H1 (cell line): Measurements from ENCODE around the gene ZC3HAV1. TPM values are rescaled to one million over a fixed set of nuclear protein-coding genes. Genes with fewer than 3 reads are reported as not detected.

Source experiments
- CTCF ChIA-PET: fragments of 300-600 bp; sonication (Branson Sonifier 250); formaldehyde crosslinking; loops from one replicate; lab custom pipeline; 2021; ENCODE audit not compliant: partially characterized antibody; lab: Charles Lee
- POLR2A ChIA-PET: fragments of 300-600 bp; sonication (Branson Sonifier 250); formaldehyde crosslinking; loops from one replicate; lab custom pipeline; 2021; ENCODE audit warnings: inconsistent platforms; ENCODE audit not compliant: partially characterized antibody; lab: Charles Lee
- DNase-seq, 2 experiments: peaks; one replicate each; pipeline versions ENCODE4 v3.0.0 to v3.0.0-alpha.2; 2010 to 2022; ENCODE audit warnings: low spot score in 2 of 2, low read depth in 1 of 2, mixed read lengths in 1 of 2
- FAIRE-seq: peaks from 2 replicates; lab custom pipeline; 2011; peaks lifted over from hg19 to GRCh38; lab: Jason Lieb, UNC
- H2AFZ ChIP-seq: 2 replicates; pipeline ENCODE4 v1.8.1; 2012; ENCODE audit warnings: low read length, inconsistent platforms
- H2AK5ac ChIP-seq: 2 replicates; pipeline ENCODE4 v1.6.1; 2013; ENCODE audit warnings: low read depth, low read length
- H2BK120ac ChIP-seq: replicated peaks from 2 replicates; pipeline ENCODE3; 2013; ENCODE audit warnings: low read depth, low read length, inconsistent platforms
- H2BK12ac ChIP-seq: 2 replicates; pipeline ENCODE4 v1.6.1; 2013; ENCODE audit warnings: low read depth, low read length
- H2BK15ac ChIP-seq: 2 replicates; pipeline ENCODE4 v1.6.1; 2013; ENCODE audit warnings: low read length
- H2BK20ac ChIP-seq: 2 replicates; pipeline ENCODE4 v1.6.1; 2013; ENCODE audit warnings: low read length
- H2BK5ac ChIP-seq: 2 replicates; pipeline ENCODE4 v1.6.1; 2013; ENCODE audit warnings: low read depth, low read length
- H3K14ac ChIP-seq: 2 replicates; pipeline ENCODE4 v1.6.1; 2013; ENCODE audit warnings: inconsistent platforms; ENCODE audit not compliant: insufficient read length
- H3K18ac ChIP-seq: 2 replicates; pipeline ENCODE4 v1.6.1; 2013; ENCODE audit warnings: low read length; ENCODE audit errors: extremely low read depth
- H3K23ac ChIP-seq: 2 replicates; pipeline ENCODE4 v1.6.1; 2013; ENCODE audit warnings: inconsistent platforms; ENCODE audit not compliant: insufficient read length
- H3K23me2 ChIP-seq: 2 replicates; pipeline ENCODE4 v1.6.1; 2013; ENCODE audit warnings: low read depth, low read length
- H3K27ac ChIP-seq: 2 replicates; pipeline ENCODE4 v1.6.1; 2011; ENCODE audit warnings: low read depth, low read length, inconsistent platforms
- H3K27me3 ChIP-seq, 4 experiments: replicated peaks in 1 of 4; 1 replicate in 1 of 4; 2 replicates in 3 of 4; pipeline versions ENCODE4 v1.6.1 to v1.8.1; 2011 to 2013; ENCODE audit warnings: low read length in 3 of 4, mild to moderate bottlenecking in 3 of 4, inconsistent platforms in 2 of 4, mixed read lengths in 2 of 4, moderate library complexity in 1 of 4; ENCODE audit not compliant: control insufficient read depth in 3 of 4, insufficient read depth in 3 of 4; ENCODE audit errors: extremely low read depth in 1 of 4
- H3K36me3 ChIP-seq, 4 experiments: 2 replicates each; pipeline versions ENCODE4 v1.6.1 to v1.8.1; 2011 to 2013; ENCODE audit warnings: mild to moderate bottlenecking in 4 of 4, low read length in 3 of 4, moderate library complexity in 2 of 4, control low read depth in 1 of 4, inconsistent platforms in 1 of 4; ENCODE audit not compliant: insufficient read depth in 4 of 4, control insufficient read depth in 2 of 4
- H3K4ac ChIP-seq: replicated peaks from 2 replicates; pipeline ENCODE3; 2013; ENCODE audit warnings: low read length, low read depth, mixed read lengths, inconsistent platforms; ENCODE audit not compliant: insufficient read length
- H3K4me1 ChIP-seq, 4 experiments: replicated peaks in 1 of 4; 1 replicate in 1 of 4; 2 replicates in 3 of 4; pipeline versions ENCODE4 v1.6.1 to v1.8.1; 2011 to 2013; ENCODE audit warnings: low read length in 3 of 4, inconsistent platforms in 2 of 4, mixed read lengths in 1 of 4; ENCODE audit not compliant: insufficient read depth in 4 of 4, control insufficient read depth in 3 of 4
- H3K4me2 ChIP-seq, 2 experiments: 2 replicates each; pipeline versions ENCODE4 v1.6.1 to v1.8.1; 2011 to 2013; ENCODE audit warnings: low read depth in 2 of 2, low read length in 2 of 2, control low read depth in 1 of 2, inconsistent platforms in 1 of 2, mild to moderate bottlenecking in 1 of 2; ENCODE audit not compliant: insufficient read depth in 1 of 2
- H3K4me3 ChIP-seq, 4 experiments: fragments of 200-600, 300-600 bp in 1 of 4; sonication (generic), shearing (Covaris generic), sonication (Bioruptor Twin) in 1 of 4; 2 replicates each; pipeline versions ENCODE4 v1.5.1 to v1.8.1; 2011 to 2016; ENCODE audit warnings: low read length in 4 of 4, low read depth in 3 of 4, control low read depth in 2 of 4, inconsistent platforms in 2 of 4, mild to moderate bottlenecking in 2 of 4, mixed read lengths in 1 of 4, moderate library complexity in 1 of 4; ENCODE audit not compliant: insufficient read depth in 2 of 4; ENCODE audit errors: extremely low read depth in 1 of 4
- H3K56ac ChIP-seq: replicated peaks from 2 replicates; pipeline ENCODE3; 2013; ENCODE audit warnings: low read depth, mild to moderate bottlenecking, mixed read lengths, low read length, inconsistent platforms; ENCODE audit not compliant: insufficient read length
- H3K79me1 ChIP-seq: 2 replicates; pipeline ENCODE4 v1.6.1; 2013; ENCODE audit warnings: low read depth, low read length, control low read depth
- H3K79me2 ChIP-seq, 2 experiments: 2 replicates each; pipeline versions ENCODE4 v1.6.1 to v1.8.1; 2012 to 2013; ENCODE audit warnings: low read length in 2 of 2, mild to moderate bottlenecking in 2 of 2, inconsistent platforms in 1 of 2; ENCODE audit not compliant: insufficient read depth in 2 of 2, control insufficient read depth in 1 of 2
- H3K9ac ChIP-seq, 4 experiments: replicated peaks in 1 of 4; 1 replicate in 1 of 4; 2 replicates in 3 of 4; pipeline versions ENCODE4 v1.6.1 to v1.8.1; 2011 to 2013; ENCODE audit warnings: low read depth in 3 of 4, low read length in 3 of 4, control low read depth in 2 of 4, mild to moderate bottlenecking in 2 of 4, moderate library complexity in 2 of 4, inconsistent platforms in 1 of 4; ENCODE audit errors: extremely low read depth in 1 of 4
- H3K9me3 ChIP-seq, 2 experiments: 2 replicates each; pipeline versions ENCODE4 v1.6.1 to v1.8.1; 2012 to 2013; ENCODE audit warnings: mild to moderate bottlenecking in 2 of 2, moderate library complexity in 2 of 2, control low read depth in 1 of 2, inconsistent platforms in 1 of 2, low read depth in 1 of 2, low read length in 1 of 2, mixed read lengths in 1 of 2; ENCODE audit not compliant: insufficient read depth in 2 of 2
- H4K20me1 ChIP-seq, 2 experiments: replicated peaks in 1 of 2; 2 replicates each; pipeline versions ENCODE3 to v1.8.1; 2011 to 2013; ENCODE audit warnings: inconsistent platforms in 2 of 2, low read length in 2 of 2, mild to moderate bottlenecking in 1 of 2; ENCODE audit not compliant: insufficient read depth in 2 of 2, control insufficient read depth in 1 of 2
- H4K5ac ChIP-seq: 2 replicates; pipeline ENCODE4 v1.6.1; 2013; ENCODE audit warnings: low read length, low read depth, mixed read lengths, inconsistent platforms; ENCODE audit not compliant: insufficient read length
- H4K8ac ChIP-seq: 2 replicates; pipeline ENCODE4 v1.8.0; 2013; ENCODE audit warnings: mild to moderate bottlenecking, moderate library complexity, low read length, inconsistent platforms; ENCODE audit not compliant: insufficient read depth; ENCODE audit errors: extremely low read depth
- H4K91ac ChIP-seq: replicated peaks from 2 replicates; pipeline ENCODE3; 2013; ENCODE audit warnings: low read length, mixed read lengths, inconsistent platforms; ENCODE audit not compliant: insufficient read length
- CEBPB ChIP-seq: IDR thresholded peaks from 2 replicates; pipeline ENCODE4 v1.6.1; 2012; ENCODE audit warnings: low read depth, low read length
- CHD1 ChIP-seq: IDR thresholded peaks from 2 replicates; pipeline ENCODE4 v1.6.1; 2012; ENCODE audit warnings: low read depth, low read length, improper control_type of control experiment
- CTBP2 ChIP-seq: IDR thresholded peaks from 2 replicates; pipeline ENCODE4 v1.7.0; 2011; ENCODE audit warnings: borderline replicate concordance, mild to moderate bottlenecking, moderate library complexity, mixed read lengths, low read length; ENCODE audit not compliant: insufficient read depth, insufficient read length
- EP300 ChIP-seq, 2 experiments: IDR thresholded peaks; 1 replicate in 1 of 2; 2 replicates in 1 of 2; pipeline ENCODE4 v1.6.1; 2011 to 2012; ENCODE audit warnings: low read depth in 2 of 2, low read length in 2 of 2, mild to moderate bottlenecking in 2 of 2, borderline replicate concordance in 1 of 2, inconsistent platforms in 1 of 2, moderate library complexity in 1 of 2
- POU5F1 ChIP-seq: IDR thresholded peaks from 2 replicates; pipeline ENCODE4 v1.6.1; 2011; ENCODE audit warnings: low read depth, mild to moderate bottlenecking, low read length, moderate library complexity
- SIN3A ChIP-seq, 2 experiments: IDR thresholded peaks in 1 of 2; conservative IDR thresholded peaks in 1 of 2; 2 replicates each; pipeline ENCODE4 v1.6.1; 2011 to 2012; ENCODE audit warnings: low read length in 2 of 2, improper control_type of control experiment in 1 of 2, low read depth in 1 of 2, mild to moderate bottlenecking in 1 of 2
- SRF ChIP-seq: IDR thresholded peaks from 2 replicates; pipeline ENCODE4 v1.6.1; 2011; ENCODE audit warnings: mild to moderate bottlenecking, low read depth, low read length, moderate library complexity
- WGBS, 2 experiments: shearing (Covaris generic) in 1 of 2; methylation state at CpG; one replicate each; pipeline versions ENCODE4 v1.1.6 to v1.1.7; 2013 to 2015; ENCODE audit warnings: low lambda C conversion rate in 2 of 2, mixed read lengths in 2 of 2, inconsistent platforms in 1 of 2, low coverage in 1 of 2, missing lambda C conversion rate in 1 of 2; ENCODE audit not compliant: insufficient replicate concordance in 2 of 2, insufficient coverage in 1 of 2, insufficient read length in 1 of 2; ENCODE audit errors: extremely low coverage in 1 of 2, missing lambda C conversion rate in 1 of 2; 5-methylcytosine and 5-hydroxymethylcytosine counted together
- polyA plus RNA-seq, 7 experiments: library from polyadenylated mRNA; depleted of rRNA in 3 of 7; stranded (reverse) in 5 of 7; unstranded in 2 of 7; fragments of >200 nt in 5 of 7; fragments of 200-250 nt in 2 of 7; gene quantifications; 1 replicate in 5 of 7; 2 replicates in 1 of 7; 4 replicates in 1 of 7; pipeline versions ENCODE4 v1.2.1 to v1.2.3, GENCODE V29; 2011 to 2013; ENCODE audit warnings: missing spikeins in 2 of 7, mixed read lengths in 2 of 7
- total RNA-seq: library from RNA; stranded (reverse); fragmentation: NEBNext Ultra II Directional; extraction: Animal tissue kit (Norgen Biotek cat#: 25700); gene quantifications from 2 replicates; pipeline ENCODE4 v1.2.1, GENCODE V29; 2021
- TF ChIP-seq, protein P1 (sequence below), 3 experiments: IDR thresholded peaks; 1 replicate in 2 of 3; 2 replicates in 1 of 3; pipeline versions ENCODE4 v1.5.1 to v1.6.1; 2011; ENCODE audit warnings: low read length in 3 of 3, mild to moderate bottlenecking in 3 of 3, inconsistent platforms in 2 of 3, low read depth in 1 of 3, moderate library complexity in 1 of 3; ENCODE audit not compliant: insufficient read depth in 1 of 3; ENCODE audit errors: control extremely low read depth in 1 of 3

ZC3HAV1 gene
- total and polyA plus RNA-seq, 2 of the 8 experiments (the other 6 are each of a cell fraction or from before 2014, with no cell fraction given): 22.5 to 43.4 TPM

DNA sequence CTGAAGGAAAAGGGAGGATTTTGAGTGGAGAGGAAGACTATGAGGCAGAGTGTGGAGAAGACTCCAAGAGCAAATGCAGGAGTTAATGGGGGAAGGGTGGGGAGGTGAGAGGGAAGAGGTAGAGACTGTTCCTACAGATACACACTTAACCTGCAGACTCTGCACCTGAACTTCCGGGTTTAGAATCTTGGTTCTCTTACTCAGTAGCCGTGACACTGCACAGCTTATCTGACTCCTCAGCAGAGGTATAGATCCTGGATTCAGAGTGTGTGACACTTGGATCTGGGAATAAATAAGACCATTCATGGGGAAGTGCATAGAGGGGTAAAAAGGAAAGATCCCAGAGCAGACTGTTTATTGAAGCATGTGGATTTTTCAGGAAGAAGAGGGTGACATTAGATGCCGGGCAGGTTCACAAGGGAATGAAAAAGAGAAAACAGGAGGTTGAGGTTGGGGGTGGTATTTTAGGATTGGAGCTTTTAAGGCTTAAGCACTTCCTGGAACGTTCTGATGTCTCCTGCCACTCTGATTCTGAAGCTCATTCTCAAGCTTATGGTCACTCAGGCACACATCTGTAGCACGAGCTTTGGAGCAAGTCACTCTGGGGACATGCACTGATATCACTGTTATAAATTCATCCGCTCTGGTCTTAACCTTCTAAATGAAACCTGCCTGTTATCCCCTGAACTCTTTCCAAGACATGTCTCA, 68.0 kb downstream of the ZC3HAV1 start:
- Histone ChIP-seq H3K27me3 (no peaks in the 10 kb centered on the region), H3K4me1 (peaks cover 0 to 5% (median 0%) of the 10 kb centered on the region in 4 experiments; a peak in 4 of 7 replicates), H3K79me2 (no peaks in the 10 kb centered on the region), H3K23me2 (no peaks in the 10 kb centered on the region), H4K8ac (no peak overlapping the region), H3K4ac (no peak overlapping the region), H2BK120ac (no peak overlapping the region), H3K4me3 (no peak overlapping the region), H3K9ac (peak overlapping the region in 1 of 4 experiments; percentile 21; a peak in 1 of 7 replicates), H3K14ac (no peak overlapping the region), H3K56ac (no peak overlapping the region), H2BK12ac (no peak overlapping the region), H4K20me1 (no peaks in the 10 kb centered on the region), H4K91ac (no peak overlapping the region), H3K79me1 (no peaks in the 10 kb centered on the region), H2AK5ac (no peak overlapping the region), H3K4me2 (no peak overlapping the region), H2BK20ac (no peak overlapping the region), H3K27ac (no peak overlapping the region), H3K18ac (no peak overlapping the region), H3K36me3 (peaks cover 0 to 3% (median 0%) of the 10 kb centered on the region in 4 experiments; a peak in 1 of 8 replicates), H2BK5ac (no peak overlapping the region), H2BK15ac (no peak overlapping the region), H3K23ac (no peak overlapping the region), H2AFZ (no peak overlapping the region), H3K9me3 (no peaks in the 10 kb centered on the region), H4K5ac (no peak overlapping the region)
- no peak for FAIRE-seq
- POLR2A ChIA-PET: interaction anchor here (1.0 kb wide), 1 partner anchor 8 kb away, joined by 3 read pairs; no protein-coding TSS in a partner anchor
- WGBS, 2 experiments: 86% methylated on average over 6 of the region's 6 CpGs; no CpG with 5 or more reads in 1 of the 2 experiments
- DNase-seq: no peak
- CTCF ChIA-PET: interaction anchor here (0.8 to 1.3 kb wide), 4 partner anchors 10 to 33 kb away, joined by 3 to 8 read pairs (median 4); no protein-coding TSS in a partner anchor
- TF ChIP-seq, protein P1, sequence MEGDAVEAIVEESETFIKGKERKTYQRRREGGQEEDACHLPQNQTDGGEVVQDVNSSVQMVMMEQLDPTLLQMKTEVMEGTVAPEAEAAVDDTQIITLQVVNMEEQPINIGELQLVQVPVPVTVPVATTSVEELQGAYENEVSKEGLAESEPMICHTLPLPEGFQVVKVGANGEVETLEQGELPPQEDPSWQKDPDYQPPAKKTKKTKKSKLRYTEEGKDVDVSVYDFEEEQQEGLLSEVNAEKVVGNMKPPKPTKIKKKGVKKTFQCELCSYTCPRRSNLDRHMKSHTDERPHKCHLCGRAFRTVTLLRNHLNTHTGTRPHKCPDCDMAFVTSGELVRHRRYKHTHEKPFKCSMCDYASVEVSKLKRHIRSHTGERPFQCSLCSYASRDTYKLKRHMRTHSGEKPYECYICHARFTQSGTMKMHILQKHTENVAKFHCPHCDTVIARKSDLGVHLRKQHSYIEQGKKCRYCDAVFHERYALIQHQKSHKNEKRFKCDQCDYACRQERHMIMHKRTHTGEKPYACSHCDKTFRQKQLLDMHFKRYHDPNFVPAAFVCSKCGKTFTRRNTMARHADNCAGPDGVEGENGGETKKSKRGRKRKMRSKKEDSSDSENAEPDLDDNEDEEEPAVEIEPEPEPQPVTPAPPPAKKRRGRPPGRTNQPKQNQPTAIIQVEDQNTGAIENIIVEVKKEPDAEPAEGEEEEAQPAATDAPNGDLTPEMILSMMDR (IDR thresholded peaks at IDR 0.05; ENCODE audit: control extremely low read depth in 1 of 3, insufficient read depth in 1 of 3, low read depth in 1 of 3, low read length in 3 of 3): no peak
- TF ChIP-seq EP300 (IDR thresholded peaks at IDR 0.05; ENCODE audit: borderline replicate concordance in 1 of 2, low read depth in 2 of 2, low read length in 2 of 2): no peak
- no peak for TF ChIP-seq CHD1
- TF ChIP-seq CEBPB: no peak
- TF ChIP-seq CTBP2: no peak
- no peak for TF ChIP-seq SIN3A (conservative IDR thresholded peaks at IDR 0.05 in 1 of 2, IDR thresholded peaks at IDR 0.05 in 1 of 2; ENCODE audit: low read depth in 1 of 2, low read length in 2 of 2)
- TF ChIP-seq POU5F1: no peak
- no peak for TF ChIP-seq SRF
